ENCODE data around the gene WDR11.

DNA sequence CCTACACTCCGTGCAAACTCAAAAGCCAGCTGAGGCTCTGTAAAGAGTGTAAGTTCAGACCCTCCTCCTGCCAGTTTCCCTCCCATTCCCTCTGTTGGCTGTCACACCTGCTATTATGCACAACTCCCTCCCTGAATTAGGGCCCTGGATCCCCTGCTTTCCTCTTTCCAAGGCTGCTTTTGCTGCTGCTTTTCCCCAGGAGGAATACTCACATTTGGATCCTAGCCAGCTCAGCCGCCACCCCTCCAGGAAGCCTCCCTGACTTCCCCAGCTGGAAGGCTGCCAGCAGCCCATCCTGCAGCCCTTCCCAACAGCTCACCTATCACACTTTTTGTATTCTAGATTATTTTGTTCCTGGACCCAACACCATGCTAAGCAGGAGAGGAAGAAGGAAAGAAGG, 40.9 kb upstream of the WDR11 start:
- TF ChIP-seq, protein P1, sequence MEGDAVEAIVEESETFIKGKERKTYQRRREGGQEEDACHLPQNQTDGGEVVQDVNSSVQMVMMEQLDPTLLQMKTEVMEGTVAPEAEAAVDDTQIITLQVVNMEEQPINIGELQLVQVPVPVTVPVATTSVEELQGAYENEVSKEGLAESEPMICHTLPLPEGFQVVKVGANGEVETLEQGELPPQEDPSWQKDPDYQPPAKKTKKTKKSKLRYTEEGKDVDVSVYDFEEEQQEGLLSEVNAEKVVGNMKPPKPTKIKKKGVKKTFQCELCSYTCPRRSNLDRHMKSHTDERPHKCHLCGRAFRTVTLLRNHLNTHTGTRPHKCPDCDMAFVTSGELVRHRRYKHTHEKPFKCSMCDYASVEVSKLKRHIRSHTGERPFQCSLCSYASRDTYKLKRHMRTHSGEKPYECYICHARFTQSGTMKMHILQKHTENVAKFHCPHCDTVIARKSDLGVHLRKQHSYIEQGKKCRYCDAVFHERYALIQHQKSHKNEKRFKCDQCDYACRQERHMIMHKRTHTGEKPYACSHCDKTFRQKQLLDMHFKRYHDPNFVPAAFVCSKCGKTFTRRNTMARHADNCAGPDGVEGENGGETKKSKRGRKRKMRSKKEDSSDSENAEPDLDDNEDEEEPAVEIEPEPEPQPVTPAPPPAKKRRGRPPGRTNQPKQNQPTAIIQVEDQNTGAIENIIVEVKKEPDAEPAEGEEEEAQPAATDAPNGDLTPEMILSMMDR (IDR thresholded peaks at IDR 0.05) = no peak
- no peak for TF ChIP-seq POLR2A (IDR thresholded peaks at IDR 0.05)

All from prostate gland (tissue), 2 donors.